ENCODE results near the gene RNF138. TPM values are rescaled to one million over a fixed set of nuclear protein-coding genes. Genes with fewer than 3 reads are reported as not detected.

RNF138 gene
- total RNA-seq, 4 donors from 2014 or later = 18.3 to 32.2 (median 28.5) TPM

DNA sequence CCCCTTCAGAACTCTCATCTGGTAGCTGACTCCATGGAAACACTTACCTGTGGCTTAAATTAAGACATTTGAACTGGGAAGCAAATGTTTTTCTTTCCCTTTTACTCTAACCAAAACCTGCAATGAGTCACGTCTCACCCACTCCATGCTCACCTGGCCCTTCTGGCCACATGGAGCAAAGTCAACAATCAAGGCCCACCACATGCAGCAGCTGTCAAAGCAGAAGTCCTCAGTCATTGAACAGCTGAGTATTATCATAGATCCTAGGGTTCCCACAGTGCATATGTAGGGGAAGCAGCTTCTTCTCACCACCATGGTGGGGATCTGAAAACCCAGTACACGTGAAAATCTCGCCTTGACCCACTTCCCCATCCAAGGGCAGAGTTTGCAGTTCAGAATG, 85.9 kb downstream of the RNF138 start:
- TF ChIP-seq EP300 (IDR thresholded peaks at IDR 0.05; ENCODE audit: low read depth) (no peak), POLR2A (IDR thresholded peaks at IDR 0.05) (no peak), POLR2AphosphoS5 (IDR thresholded peaks at IDR 0.05) (no peak)
- TF ChIP-seq, protein P1, sequence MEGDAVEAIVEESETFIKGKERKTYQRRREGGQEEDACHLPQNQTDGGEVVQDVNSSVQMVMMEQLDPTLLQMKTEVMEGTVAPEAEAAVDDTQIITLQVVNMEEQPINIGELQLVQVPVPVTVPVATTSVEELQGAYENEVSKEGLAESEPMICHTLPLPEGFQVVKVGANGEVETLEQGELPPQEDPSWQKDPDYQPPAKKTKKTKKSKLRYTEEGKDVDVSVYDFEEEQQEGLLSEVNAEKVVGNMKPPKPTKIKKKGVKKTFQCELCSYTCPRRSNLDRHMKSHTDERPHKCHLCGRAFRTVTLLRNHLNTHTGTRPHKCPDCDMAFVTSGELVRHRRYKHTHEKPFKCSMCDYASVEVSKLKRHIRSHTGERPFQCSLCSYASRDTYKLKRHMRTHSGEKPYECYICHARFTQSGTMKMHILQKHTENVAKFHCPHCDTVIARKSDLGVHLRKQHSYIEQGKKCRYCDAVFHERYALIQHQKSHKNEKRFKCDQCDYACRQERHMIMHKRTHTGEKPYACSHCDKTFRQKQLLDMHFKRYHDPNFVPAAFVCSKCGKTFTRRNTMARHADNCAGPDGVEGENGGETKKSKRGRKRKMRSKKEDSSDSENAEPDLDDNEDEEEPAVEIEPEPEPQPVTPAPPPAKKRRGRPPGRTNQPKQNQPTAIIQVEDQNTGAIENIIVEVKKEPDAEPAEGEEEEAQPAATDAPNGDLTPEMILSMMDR (IDR thresholded peaks at IDR 0.05) = no peak
- Histone ChIP-seq H3K36me3 (no peaks in the 10 kb centered on the region), H3K27me3 (no peaks in the 10 kb centered on the region), H3K9me3 (no peaks in the 10 kb centered on the region), H3K27ac (no peak overlapping the region), H3K4me1 (peaks cover 0 to 8% (median 0%) of the 10 kb centered on the region in 4 donors), H3K4me3 (no peak overlapping the region)
- WGBS, 2 donors (ENCODE audit: low coverage in 1 of 2) = 82 to 83% methylated on average over 1 to 3 of the region's 3 CpGs
- in situ Hi-C loops (cut with MboI; ENCODE audit: low pct_ligation_motif_present in 1 of 4, low pct_unique_long_range_greater_than_20kb in 1 of 4, low sequenced_read_pairs in 3 of 4) (no loop called here), intact Hi-C loops (cut with DNase I; ENCODE audit: low total_unique reads) (no loop called here)
- no peak for DNase-seq

Small RNA genes lying within 50 kb of the gene (small RNA-seq; reads per million reads assigned to genes)
- gene RNA5SP453 = 0 to 0.70 (median 0.46) reads per million in 4 donors

Other genes starting within 250 kb of the RNF138 start
- gene TRAPPC8, start 148.7 kb upstream of the RNF138 start, total RNA-seq = 10 to 100 TPM; 51.5 to 69.9 (median 55.0) TPM
- 10 to 100 TPM in 2 of 4 donors, 1 to 10 TPM in 2; 7.9 to 12.1 (median 10.3) TPM for gene RNF125, start 73.0 kb upstream of the RNF138 start, total RNA-seq
- gene MEP1B, start 98.2 kb downstream of the RNF138 start, total RNA-seq = 10 to 100 TPM in 2 of 4 donors, 1 to 10 TPM in 2; 2.0 to 32.4 (median 19.9) TPM

Data from transverse colon (tissue), 4 donors.